Measurements from ENCODE around the gene ZC3H14.

ZC3H14 gene

GRCh38 chr14:88611878-88612277, 49.0 kb downstream of the ZC3H14 start:
- DNase-seq (ENCODE audit: low spot score) = no peak

DNA sequence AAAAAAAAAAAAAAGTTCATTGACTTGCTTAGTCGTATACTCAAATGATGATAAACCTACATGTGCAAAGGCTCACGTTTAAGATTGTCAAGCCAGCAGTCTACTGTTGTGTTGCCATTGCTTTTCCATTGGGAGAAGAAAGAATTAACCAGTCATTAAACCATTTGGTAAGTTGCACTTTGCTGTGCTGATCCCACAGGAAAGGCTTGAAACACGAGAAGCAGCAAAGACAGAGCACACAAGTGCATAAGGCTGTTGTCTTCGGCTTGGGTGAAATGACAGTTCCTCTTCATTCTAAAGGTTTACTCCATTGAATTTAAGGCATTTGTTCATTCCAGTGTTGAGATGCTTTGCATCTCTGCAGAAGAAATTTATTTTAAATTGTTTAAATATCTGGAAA, 50.1 kb downstream of the ZC3H14 start:
- DNase-seq (ENCODE audit: low spot score) = peak; percentile 8

GRCh38 chr14:88613552-88614010, 50.7 kb downstream of the ZC3H14 start:
- DNase-seq (ENCODE audit: low spot score) = peak; percentile 85

- DNase-seq (ENCODE audit: low spot score) = no peak
Observed at GRCh38 chr14:88614218-88614907, 51.5 kb downstream of the ZC3H14 start.

DNA sequence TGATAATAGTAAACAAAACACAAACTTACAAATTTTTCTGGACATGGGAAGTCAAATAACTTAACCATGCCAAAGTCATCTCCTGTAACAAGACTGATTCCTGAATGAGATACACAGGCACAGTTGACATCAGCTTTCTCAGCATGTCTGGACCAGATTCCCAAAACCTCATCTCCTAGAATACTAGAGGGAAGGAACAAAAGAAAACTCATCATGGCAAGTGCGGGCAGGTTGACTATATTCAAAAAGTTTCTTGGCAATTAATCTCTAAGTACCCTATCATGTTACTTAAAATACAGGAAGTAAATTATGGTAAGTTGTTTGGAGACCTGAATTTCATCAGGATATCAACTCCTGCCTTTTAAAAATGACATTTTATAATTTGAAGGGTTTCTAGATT, 53.9 kb downstream of the ZC3H14 start:
- no peak for DNase-seq (ENCODE audit: low spot score)

DNA sequence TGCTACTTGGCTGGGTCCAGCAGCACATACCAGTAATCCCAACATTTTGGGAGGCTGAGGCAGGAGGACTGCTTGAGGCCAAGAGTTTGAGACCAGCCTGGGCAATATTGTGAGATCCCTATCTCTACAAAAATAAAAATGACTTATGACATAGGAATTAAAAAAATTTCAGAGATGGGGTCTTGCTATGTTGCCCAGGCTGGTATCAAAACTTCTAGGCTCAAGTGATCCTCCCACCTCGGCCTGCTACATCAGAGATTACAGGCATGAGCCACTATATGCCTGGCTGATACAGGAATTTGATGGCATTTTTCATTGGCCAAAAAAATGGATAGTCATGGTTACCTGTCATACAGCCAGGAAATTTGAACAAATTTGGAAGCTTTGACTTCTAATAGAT, 54.6 kb downstream of the ZC3H14 start:
- no peak for DNase-seq (ENCODE audit: low spot score)

DNA sequence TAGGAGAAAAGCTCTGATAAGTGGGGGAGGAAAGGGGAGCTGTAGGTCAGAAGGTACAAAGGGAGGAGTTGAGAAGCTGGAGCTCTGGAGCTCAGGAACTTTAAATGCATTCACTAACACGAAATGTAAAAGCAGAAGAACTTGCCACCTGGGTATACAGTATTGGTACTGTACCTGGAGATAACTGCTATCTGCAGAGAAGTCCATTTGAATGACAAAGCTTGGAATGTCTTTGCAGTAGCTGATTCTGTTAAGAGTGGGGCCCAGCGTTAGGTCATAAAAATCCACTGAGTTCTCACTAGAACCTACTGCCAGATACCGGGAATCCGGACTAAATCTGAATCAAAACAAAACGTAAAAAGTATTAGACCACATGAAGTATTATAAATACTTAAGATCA, 55.6 kb downstream of the ZC3H14 start:
- DNase-seq (ENCODE audit: low spot score) = no peak

DNA sequence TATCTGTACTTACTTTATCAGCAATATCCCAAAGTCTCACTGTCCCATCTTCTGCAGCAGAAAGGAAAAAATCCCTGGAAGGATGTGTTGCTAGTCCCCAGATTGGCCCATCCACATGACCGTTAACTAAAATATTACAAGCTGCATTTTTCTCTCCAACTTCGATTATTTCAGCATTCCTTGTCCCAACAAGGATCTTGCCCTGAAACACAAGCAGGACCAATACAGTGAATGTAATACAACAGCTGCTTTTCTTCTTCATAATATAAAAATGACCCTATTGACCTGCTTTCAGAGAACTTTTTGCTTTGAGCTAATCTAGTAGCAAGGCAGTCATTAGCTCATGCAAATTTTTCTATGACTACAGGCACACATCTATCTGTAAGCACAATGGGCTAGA, 58.3 kb downstream of the ZC3H14 start:
- DNase-seq (ENCODE audit: low spot score) = no peak

DNA sequence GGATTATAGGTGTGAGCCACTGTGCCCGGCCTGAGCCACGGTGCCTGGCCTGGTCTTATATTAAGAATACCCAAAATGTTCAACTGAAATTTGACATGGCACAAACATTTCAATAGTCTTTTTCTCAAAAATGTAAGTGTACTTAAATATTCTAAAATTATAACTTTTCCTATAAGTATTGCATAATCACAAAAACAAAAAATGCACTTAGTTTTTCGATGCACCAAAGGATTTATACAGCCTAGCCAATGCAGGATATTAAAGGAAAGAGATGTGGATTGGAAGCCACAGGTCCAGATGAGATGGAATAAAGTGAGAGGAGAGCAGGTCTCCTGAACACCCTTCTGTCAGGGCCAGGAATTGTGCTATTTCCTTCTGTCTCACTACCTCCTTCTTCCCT, 62.8 kb downstream of the ZC3H14 start:
- DNase-seq (ENCODE audit: low spot score) = no peak

DNA sequence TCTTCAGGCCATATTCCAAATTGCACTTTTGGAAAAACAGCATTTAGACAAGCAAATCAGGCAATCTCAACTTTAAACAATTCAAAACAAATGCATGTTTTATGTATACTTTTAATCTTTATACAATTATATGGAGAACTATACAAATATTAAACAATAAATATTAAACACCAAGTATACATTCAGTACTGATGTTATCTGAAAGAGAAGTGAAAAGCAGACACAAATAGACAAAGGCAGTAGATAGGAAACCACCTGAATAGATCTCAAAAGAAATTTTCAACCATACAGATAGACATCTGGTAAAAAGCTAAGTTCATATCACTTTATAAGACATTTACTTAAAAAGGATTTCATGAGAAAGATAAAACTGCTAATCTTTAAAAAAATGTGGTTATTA, 65.2 kb downstream of the ZC3H14 start:
- no peak for DNase-seq (ENCODE audit: low spot score)

- no peak for DNase-seq (ENCODE audit: low spot score)
Observed at GRCh38 chr14:88628462-88628861, 65.6 kb downstream of the ZC3H14 start.

DNA sequence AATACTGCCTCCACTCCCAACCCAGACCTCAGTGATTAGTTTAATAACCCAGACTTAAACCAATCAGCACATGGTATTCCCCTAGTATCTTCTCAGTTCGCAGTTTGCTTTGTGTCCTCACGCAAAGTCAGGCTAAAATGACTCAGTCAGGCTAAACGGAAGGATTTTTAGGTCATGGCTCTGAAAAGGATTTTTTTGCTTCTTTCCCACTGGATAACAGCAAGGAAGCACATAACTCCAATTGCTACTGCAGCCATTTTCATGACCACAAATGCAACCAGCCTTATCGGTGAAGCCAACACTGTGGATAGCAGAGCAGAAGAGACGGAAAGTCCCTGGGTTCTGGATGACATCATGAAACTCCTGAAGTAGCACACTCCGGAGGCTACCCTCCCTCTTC, 67.7 kb downstream of the ZC3H14 start:
- no peak for DNase-seq (ENCODE audit: low spot score)

DNA sequence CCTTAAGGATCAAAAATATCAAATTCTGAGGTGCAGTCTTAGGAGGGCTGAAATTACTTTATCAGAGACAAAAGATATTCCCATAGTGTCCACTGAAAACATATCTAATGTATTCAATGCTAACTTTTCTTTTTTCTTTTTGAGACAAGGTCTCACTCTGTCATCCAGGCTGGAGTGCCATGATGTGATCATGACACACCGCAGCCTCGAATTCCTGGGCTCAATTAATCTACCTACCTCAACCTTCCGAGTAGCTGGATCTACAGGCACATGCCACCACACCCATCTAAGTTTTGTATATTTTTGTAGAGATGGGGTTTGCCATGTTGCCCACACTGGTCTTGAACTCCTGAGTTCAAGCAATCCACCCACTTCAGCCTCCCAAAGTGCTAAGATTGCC, 68.3 kb downstream of the ZC3H14 start:
- DNase-seq (ENCODE audit: low spot score) = no peak

- DNase-seq (ENCODE audit: low spot score) = no peak
Observed at GRCh38 chr14:88632512-88632911, 69.7 kb downstream of the ZC3H14 start.

DNA sequence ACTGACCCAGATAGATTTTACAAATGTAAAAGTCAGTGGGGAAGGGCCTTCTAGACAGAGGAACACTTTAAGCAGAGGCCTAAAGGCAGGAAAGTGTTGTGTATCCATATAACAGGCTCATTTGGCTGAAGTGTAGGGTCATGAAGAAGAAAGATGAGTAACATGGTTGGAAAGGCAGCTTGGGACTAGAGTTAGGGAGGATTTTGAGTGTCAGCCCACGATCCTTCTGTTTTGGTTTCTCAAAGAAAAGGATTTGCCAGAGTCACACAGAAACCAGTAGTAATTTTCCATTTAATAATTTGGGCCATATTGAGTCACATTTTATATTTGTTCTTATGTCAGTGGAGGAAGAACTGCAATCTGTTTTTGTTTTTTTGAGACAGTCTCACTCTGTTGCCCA, 76.4 kb downstream of the ZC3H14 start:
- DNase-seq (ENCODE audit: low spot score) = no peak

DNA sequence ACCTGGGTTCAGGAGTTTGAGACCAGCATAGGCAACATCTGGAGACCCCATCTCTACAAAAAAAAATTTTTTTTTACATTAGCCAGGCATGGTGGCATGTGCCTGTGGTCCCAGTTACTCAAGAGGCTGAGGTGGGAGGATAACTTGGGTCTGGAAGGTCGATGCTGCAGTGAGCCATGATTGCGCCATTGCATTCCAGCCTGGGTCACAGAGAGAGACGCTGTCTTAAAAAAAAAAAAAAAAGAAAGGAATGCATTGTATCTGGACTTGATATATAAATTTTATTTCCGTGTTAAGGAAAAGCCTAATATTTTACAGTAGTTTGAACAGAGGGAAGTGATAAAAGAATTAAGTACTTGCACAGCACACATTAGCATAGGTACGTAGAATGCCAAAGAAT, 97.2 kb downstream of the ZC3H14 start:
- no peak for DNase-seq (ENCODE audit: low spot score)

DNA sequence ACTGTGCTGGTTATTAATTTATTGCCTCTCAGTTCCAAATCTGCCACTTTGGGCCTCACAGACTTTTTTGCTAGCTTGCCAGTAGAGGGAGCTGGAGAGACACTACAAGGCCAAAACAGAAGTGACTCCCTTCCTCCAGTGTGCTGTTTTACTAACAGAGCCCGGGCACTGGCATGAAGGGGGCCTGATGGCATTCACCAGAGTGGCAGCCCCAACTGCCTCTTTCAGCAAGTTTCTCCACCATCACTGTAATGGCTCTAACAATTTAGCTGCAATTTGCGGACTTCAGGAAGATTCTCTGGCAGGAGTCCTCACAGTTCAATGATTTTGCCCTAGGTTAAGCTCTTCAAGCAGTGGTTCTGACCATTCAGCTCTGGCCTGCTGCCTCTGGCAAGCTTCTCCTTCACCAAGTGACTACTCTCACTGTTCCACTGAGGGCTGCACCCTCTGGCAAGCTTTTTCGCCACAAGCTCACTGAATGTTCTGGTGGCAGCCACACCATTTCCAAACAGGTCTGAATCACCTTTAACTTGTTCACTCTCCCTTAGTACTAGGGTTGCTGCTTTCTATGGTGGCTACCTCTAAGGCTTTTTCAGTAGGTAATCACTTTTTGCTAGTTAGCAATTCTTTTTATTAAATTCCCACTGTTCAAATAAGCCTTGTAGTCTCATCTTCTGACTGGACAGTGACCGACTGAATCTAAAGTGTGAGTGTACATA, 104.9 kb downstream of the ZC3H14 start:
- DNase-seq (ENCODE audit: low spot score) = peak; percentile 83

DNA sequence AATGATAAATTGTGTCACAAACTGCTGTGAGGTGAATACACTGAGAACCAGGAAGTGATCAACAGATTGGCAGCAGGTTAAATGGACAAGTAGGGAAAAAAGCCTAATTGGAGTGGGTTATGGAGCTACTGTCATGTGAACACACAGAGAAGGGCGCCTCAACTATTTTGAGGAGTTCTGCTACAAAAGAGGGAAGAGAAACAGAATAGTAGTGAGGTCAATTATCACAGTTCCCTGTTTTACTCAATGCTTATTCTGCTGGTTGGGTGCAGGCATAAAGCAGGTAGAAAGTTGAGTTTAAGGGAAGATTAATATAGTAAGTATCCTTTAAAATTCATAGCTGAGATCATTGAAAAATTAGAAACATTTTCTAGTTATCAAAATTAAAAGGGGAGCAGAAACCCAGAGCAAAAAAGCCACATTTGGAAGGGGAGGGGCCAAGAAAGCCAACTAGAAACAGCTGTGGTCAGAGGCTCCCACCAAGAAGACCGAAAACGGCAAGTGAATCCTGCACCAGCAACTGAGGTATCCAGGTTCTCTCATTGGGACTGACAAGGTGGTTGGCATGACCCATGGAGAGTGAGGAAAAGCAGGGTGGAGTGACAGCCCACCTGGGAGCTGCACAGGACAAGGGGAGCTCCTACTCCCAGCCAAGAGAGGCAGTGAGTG, 105.7 kb downstream of the ZC3H14 start:
- no peak for DNase-seq (ENCODE audit: low spot score)

- no peak for DNase-seq (ENCODE audit: low spot score)
Observed at GRCh38 chr14:88669346-88669745, 106.5 kb downstream of the ZC3H14 start.
